ENCODE measurements around the gene ENTREP3. TPM values are rescaled to one million over a fixed set of nuclear protein-coding genes. Genes with fewer than 3 reads are reported as not detected.

ENTREP3 gene
- total RNA-seq, 2 experiments from 2014 or later = 22.8 to 22.9 TPM

- ChIA-PET CTCF (no interaction called here), POLR2A (no interaction called here)
- DNase-seq = no peak
- no peak overlapping the region for H3K27ac Mint-ChIP-seq
- no peaks in the 10 kb centered on the region for H3K9me3 Mint-ChIP-seq
- peaks cover 10% of the 10 kb centered on the region for H3K4me1 Mint-ChIP-seq
- H3K36me3 Mint-ChIP-seq (ENCODE audit: low read depth) = peaks cover 4% of the 10 kb centered on the region
- H3K4me3 Mint-ChIP-seq = no peak overlapping the region
- H3K27me3 Mint-ChIP-seq = no peaks in the 10 kb centered on the region
Observed at GRCh38 chr1:155199792-155200191, 55.5 kb downstream of the ENTREP3 start.

GRCh38 chr1:155198547-155198906 is 56.8 kb downstream of the ENTREP3 start:
- no peak for DNase-seq
- Mint-ChIP-seq H3K36me3 (ENCODE audit: low read depth) (peaks cover 4% of the 10 kb centered on the region), H3K27me3 (no peaks in the 10 kb centered on the region), H3K9me3 (no peaks in the 10 kb centered on the region), H3K27ac (no peak overlapping the region), H3K4me1 (peaks cover 22% of the 10 kb centered on the region), H3K4me3 (no peak overlapping the region)
- ChIA-PET CTCF (interaction anchor here (0.9 kb wide), 1 partner anchor 9 kb away, joined by 3 read pairs; no protein-coding TSS in a partner anchor), POLR2A (no interaction called here)

- H3K4me3 Mint-ChIP-seq = no peak overlapping the region
- H3K27me3 Mint-ChIP-seq = no peaks in the 10 kb centered on the region
- CTCF ChIA-PET = no interaction called here
- H3K4me1 Mint-ChIP-seq = peaks cover 27% of the 10 kb centered on the region
- POLR2A ChIA-PET = interaction anchor here (0.5 kb wide), 1 partner anchor 118 kb away, joined by 3 read pairs; no protein-coding TSS in a partner anchor
- no peaks in the 10 kb centered on the region for H3K9me3 Mint-ChIP-seq
- DNase-seq = no peak
- no peak overlapping the region for H3K27ac Mint-ChIP-seq
- H3K36me3 Mint-ChIP-seq (ENCODE audit: low read depth) = peaks cover 4% of the 10 kb centered on the region
Observed at GRCh38 chr1:155197901-155198546, 57.3 kb downstream of the ENTREP3 start.

Other genes starting within 250 kb of the ENTREP3 start
- gene DCST2, start 221.7 kb downstream of the ENTREP3 start, total RNA-seq = under 1 TPM; 0.50 to 0.73 TPM
- not detected for gene DCST1, start 221.7 kb downstream of the ENTREP3 start, total RNA-seq
- 10 to 100 TPM; 40.2 to 45.0 TPM for gene ADAM15, start 204.2 kb downstream of the ENTREP3 start, total RNA-seq
- gene EFNA4, start 191.7 kb downstream of the ENTREP3 start, total RNA-seq = 1 to 10 TPM; 8.2 to 8.3 TPM
- gene EFNA3, start 176.6 kb downstream of the ENTREP3 start, total RNA-seq = 1 to 10 TPM; 2.3 to 2.7 TPM
- gene EFNA1, start 127.6 kb downstream of the ENTREP3 start, total RNA-seq = under 1 TPM in 1 of 2 experiments, not detected in 1; 0.15 TPM
- gene SLC50A1, start 119.6 kb downstream of the ENTREP3 start, total RNA-seq = 10 to 100 TPM; 37.2 to 42.3 TPM
- gene DPM3, start 115.0 kb downstream of the ENTREP3 start, total RNA-seq = 10 to 100 TPM; 50.1 to 58.9 TPM
- gene KRTCAP2, start 82.2 kb downstream of the ENTREP3 start, total RNA-seq = 100 to 1,000 TPM; 183 to 308 TPM
- 10 to 100 TPM; 14.2 to 15.5 TPM for gene TRIM46, start 81.6 kb downstream of the ENTREP3 start, total RNA-seq
- 10 to 100 TPM; 21.2 to 23.6 TPM for gene THBS3, start 47.6 kb downstream of the ENTREP3 start, total RNA-seq
- gene MTX1, start 46.8 kb downstream of the ENTREP3 start, total RNA-seq = 10 to 100 TPM; 32.8 to 37.3 TPM
- 10 to 100 TPM; 88.7 to 96.4 TPM for gene SCAMP3, start 6.9 kb upstream of the ENTREP3 start, total RNA-seq
- gene CLK2, start 18.0 kb upstream of the ENTREP3 start, total RNA-seq = 100 to 1,000 TPM in 1 of 2 experiments, 10 to 100 TPM in 1; 100.0 to 104 TPM
- 1 to 10 TPM; 2.5 to 3.4 TPM for gene HCN3, start 22.0 kb upstream of the ENTREP3 start, total RNA-seq
- gene PKLR, start 46.0 kb upstream of the ENTREP3 start, total RNA-seq = not detected
- gene FDPS, start 53.4 kb upstream of the ENTREP3 start, total RNA-seq = 100 to 1,000 TPM; 209 to 229 TPM
- 10 to 100 TPM; 30.2 to 31.6 TPM for gene RUSC1, start 65.4 kb upstream of the ENTREP3 start, total RNA-seq